Endodermal cell (in vitro differentiated cells): Measurements from ENCODE around the gene TMSB10. TPM values are rescaled to one million over a fixed set of nuclear protein-coding genes. Genes with fewer than 3 reads are reported as not detected.

Source experiments
- DNase-seq: peaks from one replicate; pipeline ENCODE4 v3.0.0-alpha.2; 2017
- H3K27ac ChIP-seq: 2 replicates; pipeline ENCODE4 v1.5.1; 2013; ENCODE audit warnings: mild to moderate bottlenecking, low read depth, low read length, moderate library complexity
- H3K27me3 ChIP-seq: 2 replicates; pipeline ENCODE4 v1.6.1; 2013; ENCODE audit warnings: mild to moderate bottlenecking, low read length, moderate library complexity; ENCODE audit not compliant: insufficient read depth, control insufficient read depth, poor library complexity, severe bottlenecking
- H3K36me3 ChIP-seq: 2 replicates; pipeline ENCODE4 v1.7.0; 2013; ENCODE audit warnings: mild to moderate bottlenecking, low read length, moderate library complexity; ENCODE audit not compliant: control insufficient read depth, insufficient read depth
- H3K4me1 ChIP-seq: one replicate; pipeline ENCODE4 v1.7.0; 2013; ENCODE audit warnings: low read length; ENCODE audit not compliant: control insufficient read depth, insufficient read depth
- H3K4me3 ChIP-seq: 2 replicates; pipeline ENCODE4 v1.5.1; 2013; ENCODE audit warnings: mild to moderate bottlenecking, low read length, moderate library complexity
- H3K9ac ChIP-seq: 2 replicates; pipeline ENCODE4 v1.6.1; 2013; ENCODE audit warnings: mild to moderate bottlenecking, low read length, moderate library complexity; ENCODE audit not compliant: poor library complexity, severe bottlenecking; ENCODE audit errors: extremely low read depth
- H3K9me3 ChIP-seq: 2 replicates; pipeline ENCODE4 v1.6.1; 2013; ENCODE audit warnings: mild to moderate bottlenecking, low read length, moderate library complexity; ENCODE audit not compliant: control insufficient read depth
- H3K27ac Mint-ChIP-seq: 2 replicates; pipeline ENCODE4 v1.8.0; 2020; ENCODE audit warnings: mixed read lengths
- H3K27me3 Mint-ChIP-seq: 2 replicates; pipeline ENCODE4 v1.8.0; 2021; ENCODE audit warnings: mild to moderate bottlenecking, mixed read lengths; ENCODE audit not compliant: insufficient read depth
- H3K36me3 Mint-ChIP-seq: 2 replicates; pipeline ENCODE4 v1.8.0; 2020; ENCODE audit warnings: low read depth, mixed read lengths
- H3K4me1 Mint-ChIP-seq: 2 replicates; pipeline ENCODE4 v1.8.0; 2020; ENCODE audit warnings: mixed read lengths
- H3K4me3 Mint-ChIP-seq: 2 replicates; pipeline ENCODE4 v1.8.0; 2020; ENCODE audit warnings: mild to moderate bottlenecking, moderate library complexity, mixed read lengths
- H3K9me3 Mint-ChIP-seq: 2 replicates; pipeline ENCODE4 v1.8.0; 2020; ENCODE audit warnings: mild to moderate bottlenecking, mixed read lengths
- WGBS, 2 experiments: methylation state at CpG; one replicate each; pipeline versions ENCODE4 v1.1.5 to v1.1.7; 2013; ENCODE audit warnings: missing lambda C conversion rate in 2 of 2, mixed read lengths in 1 of 2; ENCODE audit not compliant: insufficient coverage in 1 of 2, insufficient read length in 1 of 2; 5-methylcytosine and 5-hydroxymethylcytosine counted together
- total RNA-seq, 2 donors: library from RNA; stranded (reverse); fragmentation: NEBNext Ultra II Directional in 1 of 2; extraction: Animal tissue kit (Norgen Biotek cat#: 25700) in 1 of 2; gene quantifications; 2 replicates in 1 of 2; 3 replicates in 1 of 2; pipeline ENCODE4 v1.2.1, GENCODE V29; 2021
- TF ChIP-seq, protein P1 (sequence below): fragments of 200-600 bp; sonication (generic); conservative IDR thresholded peaks from 2 replicates; pipeline ENCODE4 v1.5.0; 2021; ENCODE audit warnings: antibody characterized with exemption, mild to moderate bottlenecking

Gene TMSB10
- total RNA-seq, 2 donors from 2014 or later = 2,719 to 2,976 TPM

GRCh38 chr2:84879584-84880394 is 25.7 kb upstream of the TMSB10 start:
- 8% methylated on average over 20 to 43 of the region's 45 CpGs for WGBS, 2 experiments
- H3K9ac ChIP-seq = peak overlapping the region; percentile 20
- H3K36me3 ChIP-seq = no peaks in the 10 kb centered on the region
- TF ChIP-seq, protein P1, sequence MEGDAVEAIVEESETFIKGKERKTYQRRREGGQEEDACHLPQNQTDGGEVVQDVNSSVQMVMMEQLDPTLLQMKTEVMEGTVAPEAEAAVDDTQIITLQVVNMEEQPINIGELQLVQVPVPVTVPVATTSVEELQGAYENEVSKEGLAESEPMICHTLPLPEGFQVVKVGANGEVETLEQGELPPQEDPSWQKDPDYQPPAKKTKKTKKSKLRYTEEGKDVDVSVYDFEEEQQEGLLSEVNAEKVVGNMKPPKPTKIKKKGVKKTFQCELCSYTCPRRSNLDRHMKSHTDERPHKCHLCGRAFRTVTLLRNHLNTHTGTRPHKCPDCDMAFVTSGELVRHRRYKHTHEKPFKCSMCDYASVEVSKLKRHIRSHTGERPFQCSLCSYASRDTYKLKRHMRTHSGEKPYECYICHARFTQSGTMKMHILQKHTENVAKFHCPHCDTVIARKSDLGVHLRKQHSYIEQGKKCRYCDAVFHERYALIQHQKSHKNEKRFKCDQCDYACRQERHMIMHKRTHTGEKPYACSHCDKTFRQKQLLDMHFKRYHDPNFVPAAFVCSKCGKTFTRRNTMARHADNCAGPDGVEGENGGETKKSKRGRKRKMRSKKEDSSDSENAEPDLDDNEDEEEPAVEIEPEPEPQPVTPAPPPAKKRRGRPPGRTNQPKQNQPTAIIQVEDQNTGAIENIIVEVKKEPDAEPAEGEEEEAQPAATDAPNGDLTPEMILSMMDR = no peak
- H3K9me3 ChIP-seq = no peaks in the 10 kb centered on the region
- H3K4me1 ChIP-seq = no peaks in the 10 kb centered on the region
- H3K27ac ChIP-seq = no peak overlapping the region
- Mint-ChIP-seq H3K36me3 (no peaks in the 10 kb centered on the region), H3K4me1 (peaks cover 24% of the 10 kb centered on the region), H3K9me3 (no peaks in the 10 kb centered on the region), H3K27ac (no peak overlapping the region), H3K4me3 (peak overlapping the region; percentile 60), H3K27me3 (peaks cover 89% of the 10 kb centered on the region)
- H3K4me3 ChIP-seq = peak overlapping the region; percentile 83
- peaks cover 85% of the 10 kb centered on the region for H3K27me3 ChIP-seq
- DNase-seq = peak; percentile 78

DNA sequence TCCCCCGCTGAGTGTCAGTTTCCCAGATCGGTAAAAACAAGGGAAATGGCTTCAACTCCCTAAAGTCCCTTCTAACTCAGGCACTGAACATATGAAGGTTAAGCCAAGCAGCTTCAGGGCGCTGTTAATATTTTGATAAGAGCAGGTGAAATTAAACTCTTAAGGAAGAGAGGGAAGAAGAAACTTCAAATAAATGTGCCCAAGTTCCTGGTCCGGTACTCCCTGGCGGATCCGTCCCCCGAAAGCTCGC is 25.1 kb upstream of the TMSB10 start:
- Histone ChIP-seq H3K27ac (no peak overlapping the region), H3K36me3 (no peaks in the 10 kb centered on the region), H3K9me3 (no peaks in the 10 kb centered on the region), H3K9ac (peak overlapping the region; percentile 20), H3K4me3 (peak overlapping the region; percentile 83), H3K27me3 (peaks cover 90% of the 10 kb centered on the region), H3K4me1 (no peaks in the 10 kb centered on the region)
- no peak for DNase-seq
- Mint-ChIP-seq H3K27ac (no peak overlapping the region), H3K4me1 (peaks cover 24% of the 10 kb centered on the region), H3K36me3 (no peaks in the 10 kb centered on the region), H3K27me3 (peaks cover 89% of the 10 kb centered on the region), H3K4me3 (peak overlapping the region; percentile 60), H3K9me3 (no peaks in the 10 kb centered on the region)
- TF ChIP-seq, protein P1 = no peak
- WGBS, 2 experiments = 0 to 2% methylated on average over 3 to 8 of the region's 8 CpGs

DNA sequence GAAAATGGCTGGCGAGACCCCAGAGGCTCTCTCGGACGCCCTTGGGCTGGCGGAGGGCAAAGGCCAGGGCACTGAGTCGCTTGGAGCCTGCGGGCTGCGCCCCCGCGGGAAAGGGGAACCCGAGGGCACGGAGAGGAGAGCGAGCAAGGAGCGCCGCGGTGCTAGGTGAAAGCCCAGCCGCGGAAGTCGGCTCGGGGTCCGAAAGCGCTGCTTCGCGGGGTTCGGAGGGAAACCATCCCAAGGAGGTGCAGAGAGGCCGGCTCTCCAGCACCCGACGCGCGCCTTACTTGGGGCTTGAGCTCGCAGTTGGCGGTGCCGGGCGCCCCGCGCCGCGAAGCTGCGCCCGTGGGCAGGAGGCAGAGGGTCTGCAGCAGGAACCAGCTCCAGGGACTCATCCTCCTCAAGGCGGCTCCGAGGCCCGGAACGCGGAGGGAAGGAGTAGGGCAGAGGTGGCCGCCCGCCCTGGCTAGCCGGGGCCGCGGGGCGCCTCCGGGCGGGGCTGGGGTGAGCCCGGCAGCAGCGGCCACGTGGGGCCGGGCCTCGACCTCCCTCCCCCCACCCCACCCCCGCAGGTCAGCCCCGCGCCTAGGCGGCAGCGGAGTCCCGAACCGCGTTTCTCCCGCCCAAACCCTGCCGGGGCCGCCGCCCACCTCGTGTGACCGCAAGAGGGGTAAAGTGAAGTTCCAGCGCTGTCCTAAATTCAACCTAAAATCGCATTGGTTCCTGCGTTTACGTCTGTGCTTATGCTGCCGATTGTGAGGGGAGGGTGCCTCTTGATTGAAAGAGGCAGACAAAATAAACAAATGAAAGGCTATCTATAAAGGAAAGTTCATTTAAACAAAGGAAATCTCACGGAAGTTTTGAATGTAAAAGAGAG is 24.6 kb upstream of the TMSB10 start, which contains the start of gene TRABD2A:
Gene TRABD2A, minus strand, starts transcription at position 440 of the 877 bp plus-strand sequence. Its CDS starts 45 bp downstream, at position 395.
- TF ChIP-seq, protein P1 = peak; percentile 14
- H3K27me3 ChIP-seq = peaks cover 90% of the 10 kb centered on the region
- H3K4me3 ChIP-seq = peak within 1 kb of the TSS; percentile 83
- DNase-seq = peak; percentile 82
- no peaks in the 10 kb centered on the region for H3K9me3 ChIP-seq
- no peak within 1 kb of the TSS for H3K27ac ChIP-seq
- WGBS, 2 experiments = 0% methylated on average over 6 to 77 of the region's 77 CpGs
- Mint-ChIP-seq H3K27ac (peak within 1 kb of the TSS; percentile 41), H3K9me3 (no peaks in the 10 kb centered on the region), H3K4me3 (peak within 1 kb of the TSS; percentile 60), H3K4me1 (peaks cover 24% of the 10 kb centered on the region), H3K27me3 (peaks cover 90% of the 10 kb centered on the region), H3K36me3 (no peaks in the 10 kb centered on the region)
- no peaks in the 10 kb centered on the region for H3K36me3 ChIP-seq
- H3K4me1 ChIP-seq = no peaks in the 10 kb centered on the region
- H3K9ac ChIP-seq = peak within 1 kb of the TSS; percentile 20
